KMS-11 (cell line): Measurements from ENCODE around the gene WIPF1.

ENCODE experiments used
- H2AFZ ChIP-seq: fragments of 200-600 bp; sonication (generic); 2 replicates; pipeline ENCODE4 v1.6.1; 2016; ENCODE audit warnings: antibody characterized with exemption, mixed run types, low read depth
- H3K27ac ChIP-seq: fragments of 200-600 bp; sonication (generic); 2 replicates; pipeline ENCODE4 v1.6.1; 2016; ENCODE audit warnings: mild to moderate bottlenecking, mixed run types
- H3K27me3 ChIP-seq: fragments of 200-600 bp; sonication (generic); 2 replicates; pipeline ENCODE4 v1.6.1; 2017; ENCODE audit warnings: mild to moderate bottlenecking, low read depth, mixed run types, moderate library complexity; ENCODE audit not compliant: insufficient read depth
- H3K36me3 ChIP-seq: fragments of 200-600 bp; sonication (generic); 2 replicates; pipeline ENCODE4 v1.6.1; 2017; ENCODE audit warnings: mild to moderate bottlenecking, mixed run types; ENCODE audit not compliant: insufficient read depth
- H3K4me1 ChIP-seq: fragments of 200-600 bp; sonication (generic); 2 replicates; pipeline ENCODE4 v1.6.1; 2016; ENCODE audit warnings: mild to moderate bottlenecking, low read depth, mixed run types; ENCODE audit not compliant: poor library complexity, severe bottlenecking
- H3K4me2 ChIP-seq: fragments of 200-600 bp; sonication (generic); 2 replicates; pipeline ENCODE4 v1.7.0; 2016; ENCODE audit warnings: mild to moderate bottlenecking, mixed run types
- H3K4me3 ChIP-seq: fragments of 200-600 bp; sonication (generic); IDR thresholded peaks from 2 replicates; pipeline ENCODE4 v1.6.1; 2017; ENCODE audit warnings: low read depth, low read length, mixed read lengths; ENCODE audit not compliant: insufficient read depth
- H3K79me2 ChIP-seq: fragments of 200-600 bp; sonication (generic); 2 replicates; pipeline ENCODE4 v1.6.1; 2016; ENCODE audit warnings: low read depth, mixed run types; ENCODE audit not compliant: insufficient read depth
- H3K9ac ChIP-seq: fragments of 200-600 bp; sonication (generic); 2 replicates; pipeline ENCODE4 v1.6.1; 2016; ENCODE audit warnings: mild to moderate bottlenecking, mixed run types
- H4K20me1 ChIP-seq: fragments of 200-600 bp; sonication (generic); 2 replicates; pipeline ENCODE4 v1.6.1; 2016; ENCODE audit warnings: mild to moderate bottlenecking, mixed run types; ENCODE audit not compliant: insufficient read depth
- TF ChIP-seq, protein P1 (sequence below): fragments of 200-600 bp; sonication (generic); conservative IDR thresholded peaks from 2 replicates; pipeline ENCODE4 v1.6.1; 2017; ENCODE audit warnings: low read depth, mild to moderate bottlenecking, antibody characterized with exemption, low read length, moderate library complexity, mixed read lengths

Gene WIPF1, protein sequence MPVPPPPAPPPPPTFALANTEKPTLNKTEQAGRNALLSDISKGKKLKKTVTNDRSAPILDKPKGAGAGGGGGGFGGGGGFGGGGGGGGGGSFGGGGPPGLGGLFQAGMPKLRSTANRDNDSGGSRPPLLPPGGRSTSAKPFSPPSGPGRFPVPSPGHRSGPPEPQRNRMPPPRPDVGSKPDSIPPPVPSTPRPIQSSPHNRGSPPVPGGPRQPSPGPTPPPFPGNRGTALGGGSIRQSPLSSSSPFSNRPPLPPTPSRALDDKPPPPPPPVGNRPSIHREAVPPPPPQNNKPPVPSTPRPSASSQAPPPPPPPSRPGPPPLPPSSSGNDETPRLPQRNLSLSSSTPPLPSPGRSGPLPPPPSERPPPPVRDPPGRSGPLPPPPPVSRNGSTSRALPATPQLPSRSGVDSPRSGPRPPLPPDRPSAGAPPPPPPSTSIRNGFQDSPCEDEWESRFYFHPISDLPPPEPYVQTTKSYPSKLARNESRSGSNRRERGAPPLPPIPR

DNA sequence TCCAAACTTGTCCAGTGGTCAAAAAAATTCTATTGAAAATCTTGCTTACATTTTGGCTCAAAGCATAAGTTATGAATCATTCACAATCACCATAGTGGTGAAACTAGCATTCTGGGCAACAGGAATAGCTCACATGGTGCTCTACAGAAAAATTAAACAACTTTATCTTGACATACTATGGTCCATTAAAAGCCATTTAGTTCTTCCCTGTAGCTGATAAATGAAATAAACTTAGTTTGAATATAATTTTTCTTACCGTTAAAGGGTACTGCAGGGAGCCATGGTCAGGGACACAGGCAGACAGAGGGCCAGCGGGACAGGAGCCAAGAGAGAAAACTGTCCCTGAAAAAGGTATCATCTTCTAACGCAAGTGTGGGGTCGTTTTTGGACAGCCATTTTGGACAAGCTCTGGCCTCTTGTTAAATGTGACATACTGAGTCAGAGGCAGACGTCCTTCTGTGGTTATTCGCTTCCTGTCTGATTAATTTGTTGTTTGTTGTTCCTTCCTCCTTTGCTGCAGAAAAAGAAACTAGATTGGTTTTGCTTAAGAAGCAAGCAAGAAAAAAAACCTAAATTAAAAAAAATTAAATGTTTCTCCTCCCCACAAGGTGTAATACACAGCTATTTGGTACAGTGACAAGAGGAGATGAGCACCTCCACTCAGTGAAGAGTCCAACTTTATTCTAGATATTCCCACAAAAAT lies at the start of gene WIPF1:
TSS of gene WIPF1 (minus strand) at position 460 of the 703 bp plus-strand sequence. CDS start 12,231 bp downstream, outside the sequence.
- TF ChIP-seq, protein P1, sequence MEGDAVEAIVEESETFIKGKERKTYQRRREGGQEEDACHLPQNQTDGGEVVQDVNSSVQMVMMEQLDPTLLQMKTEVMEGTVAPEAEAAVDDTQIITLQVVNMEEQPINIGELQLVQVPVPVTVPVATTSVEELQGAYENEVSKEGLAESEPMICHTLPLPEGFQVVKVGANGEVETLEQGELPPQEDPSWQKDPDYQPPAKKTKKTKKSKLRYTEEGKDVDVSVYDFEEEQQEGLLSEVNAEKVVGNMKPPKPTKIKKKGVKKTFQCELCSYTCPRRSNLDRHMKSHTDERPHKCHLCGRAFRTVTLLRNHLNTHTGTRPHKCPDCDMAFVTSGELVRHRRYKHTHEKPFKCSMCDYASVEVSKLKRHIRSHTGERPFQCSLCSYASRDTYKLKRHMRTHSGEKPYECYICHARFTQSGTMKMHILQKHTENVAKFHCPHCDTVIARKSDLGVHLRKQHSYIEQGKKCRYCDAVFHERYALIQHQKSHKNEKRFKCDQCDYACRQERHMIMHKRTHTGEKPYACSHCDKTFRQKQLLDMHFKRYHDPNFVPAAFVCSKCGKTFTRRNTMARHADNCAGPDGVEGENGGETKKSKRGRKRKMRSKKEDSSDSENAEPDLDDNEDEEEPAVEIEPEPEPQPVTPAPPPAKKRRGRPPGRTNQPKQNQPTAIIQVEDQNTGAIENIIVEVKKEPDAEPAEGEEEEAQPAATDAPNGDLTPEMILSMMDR, result no peak
- H3K4me1 ChIP-seq, result peaks cover 64% of the 10 kb centered on the region
- peak within 1 kb of the TSS; percentile 95 for H3K27ac ChIP-seq
- H3K36me3 ChIP-seq, result no peaks in the 10 kb centered on the region
- peaks cover 50% of the 10 kb centered on the region for H3K79me2 ChIP-seq
- peak within 1 kb of the TSS; percentile 82 for H3K4me3 ChIP-seq
- no peaks in the 10 kb centered on the region for H4K20me1 ChIP-seq
- H3K27me3 ChIP-seq, result no peaks in the 10 kb centered on the region
- H3K9ac ChIP-seq, result peak within 1 kb of the TSS; percentile 84
- peak within 1 kb of the TSS; percentile 92 for H3K4me2 ChIP-seq
- H2AFZ ChIP-seq, result peak within 1 kb of the TSS; percentile 35; the same call in 1 of the 2 replicates

DNA sequence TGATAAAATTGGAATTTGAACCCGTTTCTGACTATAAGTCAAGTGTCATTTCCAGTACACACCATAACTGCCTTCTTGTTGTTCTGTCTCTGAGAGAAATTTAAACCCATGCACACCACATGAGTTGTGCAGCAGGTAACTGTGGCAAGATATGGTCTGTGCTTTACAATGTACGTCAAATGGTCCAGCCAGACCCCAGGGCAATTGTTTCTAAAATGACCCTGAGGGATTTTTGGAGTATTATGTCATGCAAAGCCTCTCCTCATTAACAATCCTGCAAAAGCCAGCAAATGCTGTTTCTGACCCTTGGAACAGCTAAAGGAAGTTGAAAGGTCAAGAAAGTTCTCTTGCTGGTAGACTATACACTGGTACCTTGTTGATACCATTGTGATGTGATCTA lies 47.7 kb upstream of the WIPF1 start:
- H3K79me2 ChIP-seq, result no peaks in the 10 kb centered on the region
- H3K36me3 ChIP-seq, result no peaks in the 10 kb centered on the region
- no peaks in the 10 kb centered on the region for H4K20me1 ChIP-seq
- H3K27me3 ChIP-seq, result no peaks in the 10 kb centered on the region
- H3K9ac ChIP-seq, result no peak overlapping the region
- H2AFZ ChIP-seq, result no peak overlapping the region
- TF ChIP-seq, protein P1, result no peak
- H3K27ac ChIP-seq, result no peak overlapping the region
- no peak overlapping the region for H3K4me2 ChIP-seq
- H3K4me1 ChIP-seq, result no peaks in the 10 kb centered on the region
- H3K4me3 ChIP-seq, result no peak overlapping the region

DNA sequence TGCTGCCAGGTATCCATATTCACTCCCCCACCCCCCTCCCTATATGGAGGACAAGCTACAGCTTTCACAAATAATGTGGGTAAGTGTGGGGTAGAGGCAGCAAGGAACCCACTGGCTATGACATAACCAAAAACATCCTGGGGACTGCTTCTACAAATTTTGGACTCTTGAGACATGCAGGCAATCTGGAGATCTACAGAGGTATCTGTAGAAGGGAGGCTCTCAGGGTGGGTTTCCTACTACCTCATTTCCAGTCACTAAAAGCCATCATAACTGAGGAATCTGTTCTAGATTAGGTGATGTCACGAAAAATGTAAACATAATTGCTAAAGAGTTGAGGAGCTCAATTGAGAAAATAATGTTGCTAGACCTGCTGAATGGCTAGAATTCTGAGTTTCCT lies 46.8 kb upstream of the WIPF1 start:
- Histone ChIP-seq H3K27ac (no peak overlapping the region), H3K9ac (no peak overlapping the region), H3K4me3 (no peak overlapping the region), H4K20me1 (no peaks in the 10 kb centered on the region), H3K79me2 (no peaks in the 10 kb centered on the region), H3K4me1 (no peaks in the 10 kb centered on the region), H3K36me3 (no peaks in the 10 kb centered on the region), H3K27me3 (no peaks in the 10 kb centered on the region), H3K4me2 (no peak overlapping the region), H2AFZ (no peak overlapping the region)
- TF ChIP-seq, protein P1, result no peak

DNA sequence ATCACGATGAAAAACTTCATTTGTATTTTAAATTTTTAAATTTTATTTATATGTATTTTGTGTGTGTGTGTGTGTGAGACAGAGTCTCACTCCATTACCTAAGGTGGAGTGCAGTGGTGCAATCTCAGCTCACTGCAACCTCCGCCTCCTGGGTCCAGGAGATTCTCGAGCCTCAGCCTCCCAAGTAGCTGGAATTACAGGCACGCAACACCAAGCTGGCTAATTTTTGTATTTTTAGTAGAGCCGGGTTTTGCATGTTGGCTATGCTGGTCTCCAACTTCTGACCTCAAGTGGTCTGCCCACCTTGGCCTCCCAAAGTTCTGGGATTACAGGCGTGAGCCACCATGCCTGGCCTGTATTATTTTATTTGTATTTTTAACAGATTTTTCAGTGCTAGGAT lies 45.8 kb upstream of the WIPF1 start:
- Histone ChIP-seq H3K79me2 (no peaks in the 10 kb centered on the region), H2AFZ (no peak overlapping the region), H3K9ac (no peak overlapping the region), H3K36me3 (no peaks in the 10 kb centered on the region), H4K20me1 (no peaks in the 10 kb centered on the region), H3K27me3 (no peaks in the 10 kb centered on the region), H3K4me3 (no peak overlapping the region), H3K4me1 (no peaks in the 10 kb centered on the region), H3K4me2 (no peak overlapping the region), H3K27ac (no peak overlapping the region)
- TF ChIP-seq, protein P1, result no peak
